Lung (tissue), 12 donors: ENCODE results near the gene TTC23. TPM values are rescaled to one million over a fixed set of nuclear protein-coding genes. Genes with fewer than 3 reads are reported as not detected.

Source experiments
- ATAC-seq: fragments of 200-7000 bp; cut with Tn5 transposase; one replicate; pipeline ENCODE4 v1.9.1; 2020; ENCODE audit warnings: moderate number of reproducible peaks; ENCODE audit not compliant: insufficient read depth, low FRiP score
- DNase-seq, 3 donors: peaks; one replicate each; pipeline ENCODE4 v3.0.0-alpha.2; 2013 to 2017
- H3K27ac ChIP-seq, 2 donors: one replicate each; pipeline ENCODE4 v1.5.1; 2013; ENCODE audit warnings: mild to moderate bottlenecking in 2 of 2, moderate library complexity in 2 of 2, control low read depth in 1 of 2, inconsistent platforms in 1 of 2, low read depth in 1 of 2, low read length in 1 of 2
- H3K27me3 ChIP-seq, 3 donors: one replicate each; pipeline ENCODE4 v1.5.1; 2013; ENCODE audit warnings: low read length in 2 of 3; ENCODE audit not compliant: control insufficient read depth in 3 of 3, insufficient read depth in 3 of 3
- H3K36me3 ChIP-seq, 4 donors: one replicate each; pipeline ENCODE4 v1.5.1; 2013; ENCODE audit warnings: low read length in 4 of 4, mild to moderate bottlenecking in 1 of 4, moderate library complexity in 1 of 4; ENCODE audit not compliant: control insufficient read depth in 4 of 4, insufficient read depth in 4 of 4
- H3K4me1 ChIP-seq, 5 donors: one replicate each; pipeline ENCODE4 v1.5.1; 2013; ENCODE audit warnings: low read length in 5 of 5, mild to moderate bottlenecking in 2 of 5, moderate library complexity in 1 of 5; ENCODE audit not compliant: control insufficient read depth in 5 of 5, insufficient read depth in 5 of 5
- H3K4me3 ChIP-seq: one replicate; pipeline ENCODE4 v1.5.1; 2013; ENCODE audit warnings: mild to moderate bottlenecking, control low read depth, moderate library complexity
- H3K9ac ChIP-seq, 2 donors: one replicate each; pipeline ENCODE4 v1.5.1; 2013; ENCODE audit warnings: low read length in 2 of 2, control low read depth in 1 of 2; ENCODE audit not compliant: insufficient read depth in 1 of 2
- H3K9me3 ChIP-seq, 4 donors: one replicate each; pipeline ENCODE4 v1.5.1; 2013; ENCODE audit warnings: low read length in 3 of 4, mild to moderate bottlenecking in 1 of 4, moderate library complexity in 1 of 4; ENCODE audit not compliant: control insufficient read depth in 4 of 4, insufficient read depth in 3 of 4
- WGBS, 2 donors: extraction: QIAGEN DNeasy Blood & Tissue Kit; methylation state at CpG; one replicate each; pipeline ENCODE4 v1.1.7; 2013; 5-methylcytosine and 5-hydroxymethylcytosine counted together
- polyA plus RNA-seq, 2 donors: library from polyadenylated mRNA; stranded (reverse); fragments of 200-250 nt; gene quantifications; one replicate each; pipeline ENCODE4 v1.2.1, GENCODE V29; 2013
- total RNA-seq, 2 donors: library from RNA; depleted of rRNA in 1 of 2; stranded (reverse); fragments of >200 nt in 1 of 2; gene quantifications; one replicate each; pipeline ENCODE4 v1.2.1, GENCODE V29; 2014 to 2021
- TF ChIP-seq, protein P1 (sequence below): IDR thresholded peaks from 2 replicates; pipeline ENCODE4 v1.5.1; 2012; ENCODE audit warnings: mild to moderate bottlenecking; ENCODE audit errors: control extremely low read depth, extremely low read depth
- donor health status: control.
- donor health status: control.
- donor health status: Bipolar disorder and iron deficiency.
- donor health status: healthy.
- donor health status: DM: yes; HTN: yes; CAD: no.

TTC23 gene
- total and polyA plus RNA-seq, 4 donors: 6.2 to 48.5 (median 10.6) TPM

DNA sequence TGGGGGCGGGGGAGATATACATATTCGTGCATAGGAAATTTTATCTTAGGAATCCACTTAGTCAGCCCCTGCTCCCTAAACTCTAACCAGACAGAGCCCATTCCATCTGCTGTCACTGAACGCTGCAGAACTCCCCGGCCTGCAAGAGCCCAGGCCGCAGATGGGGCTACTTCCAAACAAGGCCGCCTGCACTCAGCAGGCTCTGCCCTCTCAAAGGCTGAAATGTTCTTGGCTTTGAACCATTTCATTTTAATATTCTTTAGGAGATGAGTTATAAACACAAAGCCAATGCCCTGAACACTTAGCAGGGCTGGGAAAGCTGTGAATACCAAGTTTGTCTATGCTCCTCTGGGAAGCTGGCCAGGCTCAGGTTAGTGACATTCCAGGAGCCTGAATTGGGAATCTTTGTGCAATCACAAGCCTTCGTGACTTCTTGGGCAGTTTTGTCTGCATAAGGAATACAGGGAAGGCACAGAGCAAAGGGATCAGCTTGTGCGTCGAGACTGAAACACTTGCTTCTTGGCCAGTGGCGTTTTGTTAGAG, 79.5 kb downstream of the TTC23 start:
- Histone ChIP-seq H3K27ac (peak overlapping the region in 1 of 2 donors; percentile 51), H3K9me3 (no peaks in the 10 kb centered on the region), H3K4me1 (peaks cover 0 to 7% (median 3%) of the 10 kb centered on the region in 5 donors), H3K9ac (no peak overlapping the region), H3K4me3 (no peak overlapping the region), H3K27me3 (no peaks in the 10 kb centered on the region), H3K36me3 (peaks cover 0 to 16% (median 13%) of the 10 kb centered on the region in 4 donors)
- ATAC-seq (no peak), DNase-seq (no peak)
- TF ChIP-seq, protein P1, sequence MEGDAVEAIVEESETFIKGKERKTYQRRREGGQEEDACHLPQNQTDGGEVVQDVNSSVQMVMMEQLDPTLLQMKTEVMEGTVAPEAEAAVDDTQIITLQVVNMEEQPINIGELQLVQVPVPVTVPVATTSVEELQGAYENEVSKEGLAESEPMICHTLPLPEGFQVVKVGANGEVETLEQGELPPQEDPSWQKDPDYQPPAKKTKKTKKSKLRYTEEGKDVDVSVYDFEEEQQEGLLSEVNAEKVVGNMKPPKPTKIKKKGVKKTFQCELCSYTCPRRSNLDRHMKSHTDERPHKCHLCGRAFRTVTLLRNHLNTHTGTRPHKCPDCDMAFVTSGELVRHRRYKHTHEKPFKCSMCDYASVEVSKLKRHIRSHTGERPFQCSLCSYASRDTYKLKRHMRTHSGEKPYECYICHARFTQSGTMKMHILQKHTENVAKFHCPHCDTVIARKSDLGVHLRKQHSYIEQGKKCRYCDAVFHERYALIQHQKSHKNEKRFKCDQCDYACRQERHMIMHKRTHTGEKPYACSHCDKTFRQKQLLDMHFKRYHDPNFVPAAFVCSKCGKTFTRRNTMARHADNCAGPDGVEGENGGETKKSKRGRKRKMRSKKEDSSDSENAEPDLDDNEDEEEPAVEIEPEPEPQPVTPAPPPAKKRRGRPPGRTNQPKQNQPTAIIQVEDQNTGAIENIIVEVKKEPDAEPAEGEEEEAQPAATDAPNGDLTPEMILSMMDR: no peak
- WGBS, 2 donors: 73 to 85% methylated on average over 10 of the region's 10 CpGs

DNA sequence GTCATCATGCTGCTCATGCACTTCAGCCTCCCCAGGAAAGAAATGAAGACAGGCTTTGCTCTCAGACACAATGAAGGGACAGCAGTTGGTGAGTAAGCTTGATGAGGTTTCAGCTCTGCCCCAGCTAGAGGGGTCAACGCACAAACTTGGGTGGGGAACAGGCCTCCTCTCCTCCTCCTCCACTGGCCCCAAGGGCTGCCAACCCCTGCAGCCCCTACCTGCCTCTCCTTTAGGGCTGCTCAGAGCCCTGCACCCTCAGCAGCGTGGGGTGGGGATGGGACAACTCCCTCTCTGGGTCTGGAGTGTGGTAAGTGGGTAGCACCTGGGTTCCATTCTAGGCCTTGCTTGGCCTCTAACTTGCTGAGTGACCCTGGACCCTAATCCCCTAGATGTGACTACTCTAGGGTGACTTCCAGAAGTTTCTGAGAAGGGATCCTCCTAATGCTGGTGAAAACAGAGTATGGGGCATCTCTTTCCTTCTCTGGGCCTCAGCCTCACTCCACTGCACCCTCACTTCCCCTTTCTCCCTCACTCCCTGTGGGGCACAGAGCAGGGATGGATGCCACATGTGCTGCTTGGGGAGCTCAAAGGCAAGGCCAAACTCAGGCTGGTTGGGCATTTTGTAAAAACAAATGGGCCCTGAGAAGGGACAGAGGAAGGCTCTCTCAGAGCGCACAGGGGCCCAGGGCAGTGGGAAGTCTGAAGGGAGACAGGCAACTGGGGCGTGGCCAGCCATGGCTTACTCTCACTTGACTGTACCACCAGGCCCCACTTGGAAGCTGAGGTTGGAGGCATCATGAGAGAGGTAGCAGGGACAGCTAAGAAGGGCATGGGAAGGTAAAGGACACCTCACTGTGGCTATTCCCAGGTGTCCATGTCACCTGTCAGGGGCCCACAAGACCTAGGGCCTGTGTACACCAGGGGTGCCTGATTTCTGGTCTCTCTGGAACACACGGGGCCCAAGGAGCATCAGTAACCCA, 80.5 kb downstream of the TTC23 start:
- DNase-seq (no peak), ATAC-seq (no peak)
- H3K36me3 ChIP-seq: peaks cover 0 to 19% (median 14%) of the 10 kb centered on the region in 4 donors
- 96 to 97% methylated on average over 5 of the region's 5 CpGs for WGBS, 2 donors
- no peak overlapping the region for H3K9ac ChIP-seq
- H3K4me3 ChIP-seq: no peak overlapping the region
- TF ChIP-seq, protein P1: no peak
- no peaks in the 10 kb centered on the region for H3K27me3 ChIP-seq
- H3K9me3 ChIP-seq: no peaks in the 10 kb centered on the region
- peak overlapping the region; percentile 18 to 51 for H3K27ac ChIP-seq
- peaks cover 0 to 4% (median 2%) of the 10 kb centered on the region in 5 donors for H3K4me1 ChIP-seq

DNA sequence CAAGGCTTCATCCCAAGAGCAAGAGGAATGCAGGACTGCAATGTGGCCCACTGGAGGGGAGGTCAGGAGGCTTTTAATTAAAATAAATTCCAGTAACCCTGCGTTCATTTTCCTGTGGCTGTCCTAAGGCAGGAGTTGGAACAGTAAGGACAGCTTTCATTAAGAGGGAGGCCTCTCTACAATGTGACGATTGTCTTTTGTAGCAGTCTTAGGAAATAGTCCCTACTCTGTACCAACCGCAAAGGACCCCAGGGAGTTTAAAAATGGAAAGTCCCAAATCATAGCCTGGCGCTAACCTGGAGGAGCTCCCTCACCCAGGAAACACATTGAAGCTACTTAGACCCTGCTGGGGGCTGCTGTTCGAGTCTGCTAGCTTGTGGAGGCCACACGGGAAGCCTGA, 81.7 kb downstream of the TTC23 start:
- TF ChIP-seq, protein P1: no peak
- no peak overlapping the region for H3K27ac ChIP-seq
- WGBS, 2 donors: 94% methylated on average over 6 of the region's 6 CpGs
- no peak overlapping the region for H3K9ac ChIP-seq
- peaks cover 0 to 4% (median 2%) of the 10 kb centered on the region in 5 donors for H3K4me1 ChIP-seq
- no peaks in the 10 kb centered on the region for H3K9me3 ChIP-seq
- H3K4me3 ChIP-seq: no peak overlapping the region
- ATAC-seq (no peak), DNase-seq (no peak)
- H3K36me3 ChIP-seq: peaks cover 4 to 24% (median 13%) of the 10 kb centered on the region in 4 donors
- H3K27me3 ChIP-seq: no peaks in the 10 kb centered on the region
